ENCODE results near the gene WDR70. TPM values are rescaled to one million over a fixed set of nuclear protein-coding genes. Genes with fewer than 3 reads are reported as not detected.

The WDR70 gene
- polyA plus RNA-seq, 1 of the 3 experiments (the other 2 are of a cell fraction): 14.2 TPM

GRCh38 chr5:37552770-37553719 lies 173.9 kb downstream of the WDR70 start (continued):
- no peak for TF ChIP-seq USF1 (IDR thresholded peaks at IDR 0.05; ENCODE audit: borderline replicate concordance, low read depth)

- H3F3A ChIP-seq (replicated peaks; ENCODE audit: insufficient read depth): no peaks in the 10 kb centered on the region
- H3K36me3 ChIP-seq (replicated peaks in 1 of 2; ENCODE audit: control insufficient read depth in 1 of 2, insufficient read depth in 2 of 2, low read length in 1 of 2): peaks cover 0 to 8% of the 10 kb centered on the region in 2 experiments
- 93% methylated on average over 2 of the region's 2 CpGs for WGBS (ENCODE audit: low lambda C conversion rate)
- CTCF ChIA-PET: interaction anchor here (0.7 to 2.0 kb wide), 2 partner anchors 10 to 141 kb away, joined by 3 to 11 read pairs; no protein-coding TSS in a partner anchor
- no peak overlapping the region for H3K27ac ChIP-seq (ENCODE audit: low read depth in 2 of 2, low read length in 1 of 2)
- POLR2A ChIA-PET: no interaction called here
- 0 out of 2 replicates have a peak, but pooled peaks cover 3% of the 10 kb centered on the region for H3K9me3 ChIP-seq
- no peaks in the 10 kb centered on the region for H4K20me1 ChIP-seq (ENCODE audit: insufficient read depth)
- no peak overlapping the region for H3K9ac ChIP-seq
- no peak for TF ChIP-seq PBX3 (IDR thresholded peaks at IDR 0.05)
- TF ChIP-seq GABPA (IDR thresholded peaks at IDR 0.05; ENCODE audit: low read depth): no peak
- no peak for TF ChIP-seq YY1 (IDR thresholded peaks at IDR 0.05; ENCODE audit: low read depth)
- TF ChIP-seq ELF1 (IDR thresholded peaks at IDR 0.05): no peak
- no peak for TF ChIP-seq TEAD4 (IDR thresholded peaks at IDR 0.05; ENCODE audit: borderline replicate concordance, insufficient read depth)
- TF ChIP-seq MEF2A (IDR thresholded peaks at IDR 0.05; ENCODE audit: borderline replicate concordance, low read depth): no peak
- no peak for TF ChIP-seq FOSL2 (IDR thresholded peaks at IDR 0.05; ENCODE audit: borderline replicate concordance, low read depth)
- TF ChIP-seq CHD2 (IDR thresholded peaks at IDR 0.05; ENCODE audit: low read length, partially characterized antibody): no peak
- TF ChIP-seq ZBTB33 (IDR thresholded peaks at IDR 0.05; ENCODE audit: borderline replicate concordance, low read depth): no peak
- no peak for TF ChIP-seq SMC3 (IDR thresholded peaks at IDR 0.05; ENCODE audit: low read depth, low read length)
- no peak for TF ChIP-seq USF1 (IDR thresholded peaks at IDR 0.05; ENCODE audit: borderline replicate concordance, low read depth)
- TF ChIP-seq FOXM1 (IDR thresholded peaks at IDR 0.05; ENCODE audit: low read depth): no peak
- TF ChIP-seq JUND (IDR thresholded peaks at IDR 0.05): no peak
- no peak for TF ChIP-seq IRF3 (IDR thresholded peaks at IDR 0.05; ENCODE audit: low read depth, low read length)
- no peak for TF ChIP-seq MXI1 (IDR thresholded peaks at IDR 0.05; ENCODE audit: low read depth, low read length)
- no peak for TF ChIP-seq EP300 (IDR thresholded peaks at IDR 0.05; ENCODE audit: borderline replicate concordance in 1 of 2, low read depth in 1 of 2, low read length in 1 of 2)
- TF ChIP-seq REST (IDR thresholded peaks at IDR 0.05; ENCODE audit: low read depth, low read length): no peak
- no peak for TF ChIP-seq RXRA (IDR thresholded peaks at IDR 0.05; ENCODE audit: borderline replicate concordance, low read depth)
- no peaks in the 10 kb centered on the region for H3K79me2 ChIP-seq (ENCODE audit: insufficient read depth)
- H3K27me3 ChIP-seq (ENCODE audit: insufficient read depth): no peaks in the 10 kb centered on the region
- peaks cover 0 to 4% of the 10 kb centered on the region in 2 experiments; a peak in 1 of 4 replicates for H3K4me1 ChIP-seq (ENCODE audit: control insufficient read depth in 1 of 2, insufficient read depth in 2 of 2, low read depth in 1 of 2, low read length in 1 of 2)
- no peak overlapping the region for H3K4me3 ChIP-seq (ENCODE audit: low read depth in 2 of 2, low read length in 1 of 2)
- no peak overlapping the region for H3K4me2 ChIP-seq
- no peak overlapping the region for H2AFZ ChIP-seq (ENCODE audit: low read depth)
- no peak for DNase-seq
- H3K9me2 ChIP-seq: no peaks in the 10 kb centered on the region
Measured at GRCh38 chr5:37553720-37554404, 174.7 kb downstream of the WDR70 start.
